ENCODE data around the gene OR7D2. TPM values are rescaled to one million over a fixed set of nuclear protein-coding genes. Genes with fewer than 3 reads are reported as not detected.
"Not testable (repeated sequence)": the region's sequence is repeated elsewhere in the genome, so short reads cannot be mapped to it uniquely, and the experiment has no call there.

Gene OR7D2
- total RNA-seq, 4 donors from 2014 or later: 1.1 TPM; not detected in 3

- 64 to 87% methylated on average over 2 to 6 of the region's 6 CpGs for WGBS, 2 donors (ENCODE audit: low coverage in 1 of 2)
- no peak for DNase-seq
- Histone ChIP-seq H3K36me3 (no peaks in the 10 kb centered on the region), H3K9me3 (no peaks in the 10 kb centered on the region), H3K4me3 (no peak overlapping the region), H3K27ac (no peak overlapping the region), H3K4me1 (no peaks in the 10 kb centered on the region), H3K27me3 (no peaks in the 10 kb centered on the region)
- in situ Hi-C loops (cut with MboI; ENCODE audit: low pct_ligation_motif_present in 1 of 4, low pct_unique_long_range_greater_than_20kb in 1 of 4, low sequenced_read_pairs in 3 of 4) (no loop called here), intact Hi-C loops (cut with DNase I; ENCODE audit: low total_unique reads) (no loop called here)
- TF ChIP-seq EP300 (IDR thresholded peaks at IDR 0.05; ENCODE audit: low read depth): no peak
- no peak for TF ChIP-seq POLR2A (IDR thresholded peaks at IDR 0.05)
- no peak for TF ChIP-seq POLR2AphosphoS5 (IDR thresholded peaks at IDR 0.05)
- no peak for TF ChIP-seq CTCF (IDR thresholded peaks at IDR 0.05)
Observed at GRCh38 chr19:9187191-9187590, 8.4 kb downstream of the OR7D2 start.

- TF ChIP-seq CTCF (IDR thresholded peaks at IDR 0.05): no peak
- TF ChIP-seq POLR2AphosphoS5 (IDR thresholded peaks at IDR 0.05): no peak
- TF ChIP-seq POLR2A (IDR thresholded peaks at IDR 0.05): no peak
- no peak for TF ChIP-seq EP300 (IDR thresholded peaks at IDR 0.05; ENCODE audit: low read depth)
- in situ Hi-C loops (cut with MboI; ENCODE audit: low pct_ligation_motif_present in 1 of 4, low pct_unique_long_range_greater_than_20kb in 1 of 4, low sequenced_read_pairs in 3 of 4) (no loop called here), intact Hi-C loops (cut with DNase I; ENCODE audit: low total_unique reads) (no loop called here)
- 70 to 79% methylated on average over 3 to 7 of the region's 7 CpGs for WGBS, 2 donors (ENCODE audit: low coverage in 1 of 2)
- no peak for DNase-seq
- Histone ChIP-seq H3K4me3 (no peak overlapping the region), H3K36me3 (no peaks in the 10 kb centered on the region), H3K27ac (no peak overlapping the region), H3K9me3 (no peaks in the 10 kb centered on the region), H3K27me3 (peaks cover 8% of the 10 kb centered on the region), H3K4me1 (no peaks in the 10 kb centered on the region)
Observed at GRCh38 chr19:9189535-9189934, 10.8 kb downstream of the OR7D2 start.

- H3K9me3 ChIP-seq; H3K4me3 ChIP-seq; DNase-seq; H3K4me1 ChIP-seq; in situ Hi-C loops (cut with MboI; ENCODE audit: low pct_ligation_motif_present in 1 of 4, low pct_unique_long_range_greater_than_20kb in 1 of 4, low sequenced_read_pairs in 3 of 4); H3K27me3 ChIP-seq; intact Hi-C loops (cut with DNase I; ENCODE audit: low total_unique reads); H3K27ac ChIP-seq; H3K36me3 ChIP-seq: not testable (repeated sequence)
- WGBS, 2 donors (ENCODE audit: low coverage in 1 of 2): 93% methylated on average over 2 of the region's 2 CpGs; no CpG with 5 or more reads in 1 of the 2 donors
Observed at GRCh38 chr19:9198044-9198443, 19.3 kb downstream of the OR7D2 start.

- H3K27ac ChIP-seq: no peak overlapping the region
- in situ Hi-C loops (cut with MboI; ENCODE audit: low pct_ligation_motif_present in 1 of 4, low pct_unique_long_range_greater_than_20kb in 1 of 4, low sequenced_read_pairs in 3 of 4) (loop anchor here in 2 of 4 donors (10.0 kb wide), 1 partner anchor 589 kb away; no protein-coding TSS in a partner anchor), intact Hi-C loops (cut with DNase I; ENCODE audit: low total_unique reads) (no loop called here)
- peak overlapping the region in 1 of 4 donors; percentile 35 for H3K4me3 ChIP-seq
- TF ChIP-seq CTCF (IDR thresholded peaks at IDR 0.05) (peak; percentile 70 to 89 (median 81)), POLR2AphosphoS5 (IDR thresholded peaks at IDR 0.05) (no peak)
- no peaks in the 10 kb centered on the region for H3K27me3 ChIP-seq
- no peaks in the 10 kb centered on the region for H3K36me3 ChIP-seq
- WGBS, 2 donors (ENCODE audit: low coverage in 1 of 2): 35% methylated on average over 13 of the region's 13 CpGs; no CpG with 5 or more reads in 1 of the 2 donors
- peaks cover 0 to 5% (median 2%) of the 10 kb centered on the region in 4 donors for H3K4me1 ChIP-seq
- DNase-seq: peak; percentile 72
- H3K9me3 ChIP-seq: no peaks in the 10 kb centered on the region
Observed at GRCh38 chr19:9205501-9206113, 26.8 kb downstream of the OR7D2 start.

GRCh38 chr19:9219489-9219888, 40.7 kb downstream of the OR7D2 start, which contains the start of gene OR7D4:
TSS of gene OR7D4 (minus strand) at chr19:9219589. CDS start at chr19:9214837, 4,752 bp downstream.
- no peaks in the 10 kb centered on the region for H3K9me3 ChIP-seq
- H3K36me3 ChIP-seq: no peaks in the 10 kb centered on the region
- no peaks in the 10 kb centered on the region for H3K4me1 ChIP-seq
- no peak for DNase-seq
- H3K27ac ChIP-seq: no peak within 1 kb of the TSS
- no peak within 1 kb of the TSS for H3K4me3 ChIP-seq
- TF ChIP-seq CTCF (IDR thresholded peaks at IDR 0.05) (no peak), POLR2A (IDR thresholded peaks at IDR 0.05) (no peak), EP300 (IDR thresholded peaks at IDR 0.05; ENCODE audit: low read depth) (no peak), POLR2AphosphoS5 (IDR thresholded peaks at IDR 0.05) (no peak)
- no peaks in the 10 kb centered on the region for H3K27me3 ChIP-seq
- 61 to 81% methylated on average over 3 of the region's 3 CpGs for WGBS, 2 donors (ENCODE audit: low coverage in 1 of 2)
- intact Hi-C loops (cut with DNase I; ENCODE audit: low total_unique reads) (loop anchor here (10.0 kb wide), 1 partner anchor 575 kb away; no protein-coding TSS in a partner anchor), in situ Hi-C loops (cut with MboI; ENCODE audit: low pct_ligation_motif_present in 1 of 4, low pct_unique_long_range_greater_than_20kb in 1 of 4, low sequenced_read_pairs in 3 of 4) (no loop called here)

All from transverse colon (tissue), 4 donors.